HCT116 (cell line): ENCODE data around the gene GPHN. TPM values are rescaled to one million over a fixed set of nuclear protein-coding genes. Genes with fewer than 3 reads are reported as not detected.

Experiments
- ATAC-seq: fragments of 200-7000 bp; cut with Tn5 transposase; 2 replicates; pipeline ENCODE4 v1.9.1; 2020; ENCODE audit warnings: mild to moderate bottlenecking, moderate library complexity
- BruUV-seq: library from RNA; stranded (reverse); fragments of 400-500 nt; replicated peaks from 2 replicates; lab custom pipeline; 2021; lab: Mats Ljungman, UMichigan
- CTCF ChIA-PET: fragments of 300-600 bp; sonication (Branson Sonifier 250); formaldehyde crosslinking; loops from one replicate; lab custom pipeline; 2021; ENCODE audit warnings: antibody characterized with exemption; lab: Charles Lee
- POLR2A ChIA-PET: fragments of 300-600, 350-600 bp; sonication (Branson Sonifier 250); formaldehyde crosslinking; loops from one replicate; lab custom pipeline; 2021; ENCODE audit warnings: antibody characterized with exemption; lab: Charles Lee
- RAD21 ChIA-PET, 2 experiments: fragments of 300-600 bp; sonication (Branson Sonifier 250); formaldehyde crosslinking; loops; one replicate each; lab custom pipeline; 2023; ENCODE audit warnings: low total read pairs in 2 of 2; ENCODE audit not compliant: uncharacterized antibody in 2 of 2, unreplicated experiment in 2 of 2, low non-redundant PET in 1 of 2; lab: Charles Lee
- DNase-seq: peaks from one replicate; pipeline ENCODE4 v3.0.0-alpha.2; 2010; ENCODE audit warnings: low read depth, low spot score
- H2AFZ ChIP-seq: fragments of 200-600 bp; shearing (Covaris generic), sonication (generic); 2 replicates; pipeline ENCODE4 v1.6.1; 2017; ENCODE audit warnings: low read depth, mixed run types, mixed read lengths, antibody characterized with exemption, low read length; ENCODE audit not compliant: poor library complexity, severe bottlenecking
- H3K27ac ChIP-seq: 2 replicates; pipeline ENCODE4 v1.5.1; 2012; ENCODE audit warnings: low read depth, low read length
- H3K27me3 ChIP-seq: fragments of 200-600 bp; sonication (generic); 2 replicates; pipeline ENCODE4 v1.6.1; 2016; ENCODE audit warnings: mixed run types, low read length, mixed read lengths; ENCODE audit not compliant: insufficient read depth
- H3K36me3 ChIP-seq, 2 experiments: fragments of 200-500 bp in 1 of 2; fragments of 200-600 bp in 1 of 2; sonication (Bioruptor generic) in 1 of 2; sonication (generic) in 1 of 2; 2 replicates each; pipeline versions ENCODE4 v1.5.1 to v1.6.1; 2014 to 2016; ENCODE audit warnings: low read length in 2 of 2, inconsistent platforms in 1 of 2, mixed read lengths in 1 of 2, mixed run types in 1 of 2; ENCODE audit not compliant: insufficient read depth in 2 of 2, control insufficient read depth in 1 of 2
- H3K4me1 ChIP-seq, 2 experiments: fragments of 200-600 bp in 1 of 2; sonication (generic) in 1 of 2; 2 replicates each; pipeline versions ENCODE4 v1.5.1 to v1.6.1; 2012 to 2017; ENCODE audit warnings: low read length in 2 of 2, inconsistent platforms in 1 of 2, mild to moderate bottlenecking in 1 of 2, mixed read lengths in 1 of 2, mixed run types in 1 of 2, moderate library complexity in 1 of 2; ENCODE audit not compliant: insufficient read depth in 2 of 2, control insufficient read depth in 1 of 2
- H3K4me2 ChIP-seq: fragments of 200-600 bp; sonication (generic); 2 replicates; pipeline ENCODE4 v1.6.1; 2017; ENCODE audit warnings: mixed run types, low read length, mixed read lengths
- H3K4me3 ChIP-seq, 2 experiments: fragments of 200-600 bp in 1 of 2; sonication (generic) in 1 of 2; replicated peaks in 1 of 2; 2 replicates each; pipeline ENCODE4 v1.5.1; 2011 to 2016; ENCODE audit warnings: low read length in 2 of 2, control low read depth in 1 of 2, low read depth in 1 of 2, mild to moderate bottlenecking in 1 of 2, mixed read lengths in 1 of 2, mixed run types in 1 of 2
- H3K79me2 ChIP-seq: fragments of 200-600 bp; sonication (generic); 2 replicates; pipeline ENCODE4 v1.6.1; 2017; ENCODE audit warnings: mild to moderate bottlenecking, mixed run types, low read length, moderate library complexity, mixed read lengths; ENCODE audit not compliant: insufficient read depth
- H3K9ac ChIP-seq: fragments of 200-600 bp; sonication (generic); 2 replicates; pipeline ENCODE4 v1.6.1; 2016; ENCODE audit warnings: low read length, mixed read lengths
- H3K9me2 ChIP-seq: fragments of 200-600 bp; sonication (generic), shearing (Covaris generic); 2 replicates; pipeline ENCODE4 v1.6.1; 2017; ENCODE audit warnings: mixed run types, mild to moderate bottlenecking, moderate library complexity; ENCODE audit not compliant: insufficient read depth
- H3K9me3 ChIP-seq, 2 experiments: fragments of 200-500 bp in 1 of 2; fragments of 200-600 bp in 1 of 2; sonication (Bioruptor generic) in 1 of 2; sonication (generic) in 1 of 2; 2 replicates each; pipeline ENCODE4 v1.6.1; 2014 to 2017; ENCODE audit warnings: low read length in 2 of 2, mixed read lengths in 2 of 2, inconsistent platforms in 1 of 2, low read depth in 1 of 2, mild to moderate bottlenecking in 1 of 2, mixed run types in 1 of 2, moderate library complexity in 1 of 2; ENCODE audit not compliant: control insufficient read depth in 1 of 2, insufficient read depth in 1 of 2
- H4K20me1 ChIP-seq: fragments of 200-600 bp; sonication (generic), shearing (Covaris generic); 2 replicates; pipeline ENCODE4 v1.6.1; 2017; ENCODE audit warnings: mixed run types, mild to moderate bottlenecking, moderate library complexity; ENCODE audit not compliant: insufficient read depth
- CBX3 ChIP-seq: IDR thresholded peaks from 2 replicates; pipeline ENCODE4 v1.6.1; 2012; ENCODE audit warnings: low read depth
- EGR1 ChIP-seq: IDR thresholded peaks from 2 replicates; pipeline ENCODE4 v1.6.1; 2012; ENCODE audit warnings: low read depth
- EZH2 ChIP-seq: fragments of 200-600 bp; sonication (generic); IDR thresholded peaks from 2 replicates; pipeline ENCODE4 v1.6.1; 2017; ENCODE audit warnings: antibody characterized with exemption, mixed run types
- FOSL1 ChIP-seq: IDR thresholded peaks from 2 replicates; pipeline ENCODE4 v1.6.1; 2012; ENCODE audit warnings: low read depth
- JUND ChIP-seq: IDR thresholded peaks from 2 replicates; pipeline ENCODE4 v1.6.1; 2012
- POLR2A ChIP-seq: IDR thresholded peaks from 2 replicates; pipeline ENCODE4 v1.7.0; 2011; ENCODE audit warnings: borderline replicate concordance; ENCODE audit not compliant: insufficient read depth, insufficient read length; ENCODE audit errors: extremely low read depth
- POLR2AphosphoS5 ChIP-seq: IDR thresholded peaks from 2 replicates; pipeline ENCODE4 v1.6.1; 2011; ENCODE audit warnings: mild to moderate bottlenecking, low read depth, low read length, moderate library complexity
- RAD21 ChIP-seq: IDR thresholded peaks from 2 replicates; pipeline ENCODE4 v1.6.1; 2012; ENCODE audit warnings: low read depth, mild to moderate bottlenecking
- SRF ChIP-seq: IDR thresholded peaks from 2 replicates; pipeline ENCODE4 v1.6.1; 2012; ENCODE audit warnings: low read depth
- TCF7L2 ChIP-seq: IDR thresholded peaks from 2 replicates; pipeline ENCODE4 v1.7.0; 2011; ENCODE audit warnings: borderline replicate concordance, inconsistent platforms; ENCODE audit not compliant: insufficient read depth, insufficient read length; ENCODE audit errors: extremely low read depth
- YY1 ChIP-seq: IDR thresholded peaks from 2 replicates; pipeline ENCODE4 v1.6.1; 2011; ENCODE audit warnings: low read length, low read depth, moderate library complexity, mild to moderate bottlenecking; ENCODE audit not compliant: insufficient replicate concordance; ENCODE audit errors: extremely low read depth
- ZNF274 ChIP-seq: fragments of 200-500 bp; sonication (Bioruptor generic); IDR thresholded peaks from 2 replicates; pipeline ENCODE4 v1.6.1; 2014; ENCODE audit warnings: mild to moderate bottlenecking, low read depth, low read length, inconsistent platforms
- intact Hi-C: fragments of 100-400 bp; cut with micrococcal nuclease; formaldehyde crosslinking; loops from 2 replicates; pipeline ENCODE4 v1.10.0; 2022
- total RNA-seq: library from RNA; stranded (reverse); gene quantifications from one replicate; pipeline ENCODE4 v1.2.1, GENCODE V29; 2021; ENCODE audit not compliant: unreplicated experiment
- TF ChIP-seq, protein P1 (sequence below), 3 experiments: fragments of 200-600 bp in 1 of 3; sonication (generic) in 1 of 3; IDR thresholded peaks in 2 of 3; conservative IDR thresholded peaks in 1 of 3; 2 replicates each; pipeline ENCODE4 v1.5.1; 2012 to 2017; ENCODE audit warnings: low read depth in 2 of 3, low read length in 2 of 3, antibody characterized with exemption in 1 of 3, borderline replicate concordance in 1 of 3, control low read depth in 1 of 3, mild to moderate bottlenecking in 1 of 3, mixed read lengths in 1 of 3, mixed run types in 1 of 3, moderate library complexity in 1 of 3; ENCODE audit not compliant: insufficient read depth in 1 of 3
- TF ChIP-seq, protein P2 (sequence below): IDR thresholded peaks from 2 replicates; pipeline ENCODE4 v1.6.1; 2012; ENCODE audit warnings: low read depth
- TF ChIP-seq, protein P3 (sequence below): IDR thresholded peaks from 2 replicates; pipeline ENCODE4 v1.6.1; 2012

The GPHN gene
- total RNA-seq, 1 experiment from 2014 or later: 43.8 TPM

DNA sequence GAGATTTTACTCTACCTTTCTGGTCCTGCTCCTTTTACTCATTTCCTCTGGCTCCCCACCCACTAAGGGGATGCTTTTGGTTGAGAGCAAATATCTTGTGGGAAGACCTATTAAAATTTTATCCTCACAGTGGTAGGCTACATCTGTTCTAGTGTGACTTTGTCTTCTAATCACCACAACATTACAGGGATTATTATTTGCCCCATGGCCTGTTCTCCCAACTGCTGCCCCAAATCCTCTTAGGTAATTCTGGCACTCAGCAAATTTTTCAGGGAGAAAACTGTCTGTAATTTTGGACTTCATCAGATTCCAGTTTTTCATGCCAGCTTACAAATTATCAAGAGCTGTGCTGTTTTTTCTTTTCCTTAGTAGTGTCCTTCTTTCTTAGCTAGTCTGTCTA, 172.3 kb downstream of the GPHN start:
- Histone ChIP-seq H3K79me2 (peaks cover 60% of the 10 kb centered on the region), H3K36me3 (no peaks in the 10 kb centered on the region; a peak in 3 of 4 replicates), H3K4me1 (no peaks in the 10 kb centered on the region), H4K20me1 (no peaks in the 10 kb centered on the region), H3K9me2 (no peaks in the 10 kb centered on the region), H3K9ac (no peak overlapping the region), H3K4me3 (no peak overlapping the region), H3K27me3 (no peaks in the 10 kb centered on the region), H3K9me3 (peaks cover 0 to 6% of the 10 kb centered on the region in 2 experiments; a peak in 2 of 4 replicates), H3K4me2 (no peak overlapping the region), H2AFZ (no peak overlapping the region), H3K27ac (no peak overlapping the region)
- POLR2A ChIA-PET: interaction anchor here (0.9 kb wide), 1 partner anchor 16 kb away, joined by 3 read pairs; no protein-coding TSS in a partner anchor
- intact Hi-C loops: no loop called here
- CTCF ChIA-PET: no interaction called here
- DNase-seq (no peak), ATAC-seq (no peak)
- RAD21 ChIA-PET: no interaction called here
- BruUV-seq: no TSS peak
- TF ChIP-seq CBX3 (no peak), POLR2A (no peak), YY1 (no peak), SRF (no peak), RAD21 (no peak), ZNF274 (no peak), EZH2 (no peak), FOSL1 (no peak), TCF7L2 (no peak), JUND (no peak), EGR1 (no peak), POLR2AphosphoS5 (no peak)
- TF ChIP-seq, protein P1, sequence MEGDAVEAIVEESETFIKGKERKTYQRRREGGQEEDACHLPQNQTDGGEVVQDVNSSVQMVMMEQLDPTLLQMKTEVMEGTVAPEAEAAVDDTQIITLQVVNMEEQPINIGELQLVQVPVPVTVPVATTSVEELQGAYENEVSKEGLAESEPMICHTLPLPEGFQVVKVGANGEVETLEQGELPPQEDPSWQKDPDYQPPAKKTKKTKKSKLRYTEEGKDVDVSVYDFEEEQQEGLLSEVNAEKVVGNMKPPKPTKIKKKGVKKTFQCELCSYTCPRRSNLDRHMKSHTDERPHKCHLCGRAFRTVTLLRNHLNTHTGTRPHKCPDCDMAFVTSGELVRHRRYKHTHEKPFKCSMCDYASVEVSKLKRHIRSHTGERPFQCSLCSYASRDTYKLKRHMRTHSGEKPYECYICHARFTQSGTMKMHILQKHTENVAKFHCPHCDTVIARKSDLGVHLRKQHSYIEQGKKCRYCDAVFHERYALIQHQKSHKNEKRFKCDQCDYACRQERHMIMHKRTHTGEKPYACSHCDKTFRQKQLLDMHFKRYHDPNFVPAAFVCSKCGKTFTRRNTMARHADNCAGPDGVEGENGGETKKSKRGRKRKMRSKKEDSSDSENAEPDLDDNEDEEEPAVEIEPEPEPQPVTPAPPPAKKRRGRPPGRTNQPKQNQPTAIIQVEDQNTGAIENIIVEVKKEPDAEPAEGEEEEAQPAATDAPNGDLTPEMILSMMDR (IDR thresholded peaks at IDR 0.05 in 2 of 3, conservative IDR thresholded peaks at IDR 0.05 in 1 of 3; ENCODE audit: borderline replicate concordance in 1 of 3, insufficient read depth in 1 of 3, low read depth in 2 of 3, low read length in 2 of 3): no peak
- TF ChIP-seq, protein P2, sequence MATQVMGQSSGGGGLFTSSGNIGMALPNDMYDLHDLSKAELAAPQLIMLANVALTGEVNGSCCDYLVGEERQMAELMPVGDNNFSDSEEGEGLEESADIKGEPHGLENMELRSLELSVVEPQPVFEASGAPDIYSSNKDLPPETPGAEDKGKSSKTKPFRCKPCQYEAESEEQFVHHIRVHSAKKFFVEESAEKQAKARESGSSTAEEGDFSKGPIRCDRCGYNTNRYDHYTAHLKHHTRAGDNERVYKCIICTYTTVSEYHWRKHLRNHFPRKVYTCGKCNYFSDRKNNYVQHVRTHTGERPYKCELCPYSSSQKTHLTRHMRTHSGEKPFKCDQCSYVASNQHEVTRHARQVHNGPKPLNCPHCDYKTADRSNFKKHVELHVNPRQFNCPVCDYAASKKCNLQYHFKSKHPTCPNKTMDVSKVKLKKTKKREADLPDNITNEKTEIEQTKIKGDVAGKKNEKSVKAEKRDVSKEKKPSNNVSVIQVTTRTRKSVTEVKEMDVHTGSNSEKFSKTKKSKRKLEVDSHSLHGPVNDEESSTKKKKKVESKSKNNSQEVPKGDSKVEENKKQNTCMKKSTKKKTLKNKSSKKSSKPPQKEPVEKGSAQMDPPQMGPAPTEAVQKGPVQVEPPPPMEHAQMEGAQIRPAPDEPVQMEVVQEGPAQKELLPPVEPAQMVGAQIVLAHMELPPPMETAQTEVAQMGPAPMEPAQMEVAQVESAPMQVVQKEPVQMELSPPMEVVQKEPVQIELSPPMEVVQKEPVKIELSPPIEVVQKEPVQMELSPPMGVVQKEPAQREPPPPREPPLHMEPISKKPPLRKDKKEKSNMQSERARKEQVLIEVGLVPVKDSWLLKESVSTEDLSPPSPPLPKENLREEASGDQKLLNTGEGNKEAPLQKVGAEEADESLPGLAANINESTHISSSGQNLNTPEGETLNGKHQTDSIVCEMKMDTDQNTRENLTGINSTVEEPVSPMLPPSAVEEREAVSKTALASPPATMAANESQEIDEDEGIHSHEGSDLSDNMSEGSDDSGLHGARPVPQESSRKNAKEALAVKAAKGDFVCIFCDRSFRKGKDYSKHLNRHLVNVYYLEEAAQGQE: no peak
- TF ChIP-seq, protein P3, sequence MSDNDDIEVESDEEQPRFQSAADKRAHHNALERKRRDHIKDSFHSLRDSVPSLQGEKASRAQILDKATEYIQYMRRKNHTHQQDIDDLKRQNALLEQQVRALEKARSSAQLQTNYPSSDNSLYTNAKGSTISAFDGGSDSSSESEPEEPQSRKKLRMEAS: no peak
